H1 (cell line): Measurements from ENCODE around the gene SLC25A22. TPM values are rescaled to one million over a fixed set of nuclear protein-coding genes. Genes with fewer than 3 reads are reported as not detected.

Experiments
- BCL11A ChIP-seq, 2 experiments: IDR thresholded peaks; one replicate each; pipeline ENCODE4 v1.6.1; 2011; ENCODE audit warnings: low read depth in 2 of 2, low read length in 2 of 2, mild to moderate bottlenecking in 2 of 2
- CBX8 ChIP-seq: fragments of 300-800, 300-1000 bp; sonication (generic); IDR thresholded peaks from 2 replicates; pipeline ENCODE4 v1.7.1; 2016; ENCODE audit warnings: low read depth, low read length, borderline replicate concordance
- CEBPB ChIP-seq: IDR thresholded peaks from 2 replicates; pipeline ENCODE4 v1.6.1; 2012; ENCODE audit warnings: low read depth, low read length
- CHD1 ChIP-seq: IDR thresholded peaks from 2 replicates; pipeline ENCODE4 v1.6.1; 2012; ENCODE audit warnings: low read depth, low read length, improper control_type of control experiment
- CREB1 ChIP-seq: IDR thresholded peaks from 2 replicates; pipeline ENCODE4 v1.6.1; 2012; ENCODE audit warnings: inconsistent platforms
- EP300 ChIP-seq, 2 experiments: IDR thresholded peaks; 1 replicate in 1 of 2; 2 replicates in 1 of 2; pipeline ENCODE4 v1.6.1; 2011 to 2012; ENCODE audit warnings: low read depth in 2 of 2, low read length in 2 of 2, mild to moderate bottlenecking in 2 of 2, borderline replicate concordance in 1 of 2, inconsistent platforms in 1 of 2, moderate library complexity in 1 of 2
- EZH2 ChIP-seq: fragments of 200-600 bp; sonication (generic); IDR thresholded peaks from 2 replicates; pipeline ENCODE4 v1.7.1; 2012; ENCODE audit warnings: low read depth, mild to moderate bottlenecking, moderate library complexity, low read length, inconsistent platforms; ENCODE audit not compliant: severe bottlenecking
- HDAC2 ChIP-seq, 2 experiments: fragments of 300-600 bp in 1 of 2; sonication (generic) in 1 of 2; IDR thresholded peaks; 2 replicates each; pipeline ENCODE4 v1.6.1; 2011 to 2012; ENCODE audit warnings: low read depth in 2 of 2, low read length in 2 of 2, mild to moderate bottlenecking in 2 of 2, moderate library complexity in 2 of 2, borderline replicate concordance in 1 of 2, inconsistent platforms in 1 of 2
- JUND ChIP-seq: IDR thresholded peaks from 2 replicates; pipeline ENCODE4 v1.6.1; 2011; ENCODE audit warnings: mild to moderate bottlenecking, improper control_type of control experiment, low read length
- KDM4A ChIP-seq: IDR thresholded peaks from one replicate; pipeline ENCODE4 v1.7.1; 2012; ENCODE audit warnings: low read depth, mild to moderate bottlenecking, moderate library complexity, low read length, inconsistent platforms; ENCODE audit not compliant: severe bottlenecking
- KDM5A ChIP-seq: fragments of 200-600 bp; IDR thresholded peaks from 2 replicates; pipeline ENCODE4 v1.7.1; 2012; ENCODE audit warnings: mild to moderate bottlenecking, low read length, inconsistent platforms, mixed read lengths
- PHF8 ChIP-seq: fragments of 200-600 bp; sonication (generic); conservative IDR thresholded peaks from 2 replicates; pipeline ENCODE4 v1.7.1; 2012; ENCODE audit warnings: low read depth, mild to moderate bottlenecking, inconsistent platforms, low read length, moderate library complexity
- POLR2A ChIP-seq, 2 experiments: IDR thresholded peaks; 1 replicate in 1 of 2; 2 replicates in 1 of 2; pipeline ENCODE4 v1.6.1; 2011; ENCODE audit warnings: low read depth in 2 of 2, low read length in 2 of 2, mild to moderate bottlenecking in 2 of 2; ENCODE audit errors: control extremely low read depth in 1 of 2
- POLR2AphosphoS5 ChIP-seq: IDR thresholded peaks from 2 replicates; pipeline ENCODE4 v1.6.1; 2011; ENCODE audit warnings: low read depth, low read length
- RBBP5 ChIP-seq: IDR thresholded peaks from 2 replicates; pipeline ENCODE4 v1.7.1; 2012; ENCODE audit warnings: low read depth, mild to moderate bottlenecking, inconsistent platforms, low read length, moderate library complexity, borderline replicate concordance
- SIRT6 ChIP-seq: IDR thresholded peaks from one replicate; pipeline ENCODE4 v1.7.1; 2012; ENCODE audit warnings: low read length, inconsistent platforms
- SIX5 ChIP-seq: IDR thresholded peaks from 2 replicates; pipeline ENCODE4 v1.6.1; 2011; ENCODE audit warnings: mild to moderate bottlenecking, low read depth, low read length
- SP1 ChIP-seq: IDR thresholded peaks from 2 replicates; pipeline ENCODE4 v1.6.1; 2011; ENCODE audit warnings: low read depth, low read length
- SP2 ChIP-seq: IDR thresholded peaks from 2 replicates; pipeline ENCODE4 v1.6.1; 2012; ENCODE audit warnings: mild to moderate bottlenecking, low read length, inconsistent platforms
- TAF7 ChIP-seq: optimal IDR thresholded peaks from 2 replicates; pipeline ENCODE3; 2011; ENCODE audit warnings: low read depth, mild to moderate bottlenecking, inconsistent platforms, low read length, moderate library complexity, borderline replicate concordance
- TEAD4 ChIP-seq: IDR thresholded peaks from 2 replicates; pipeline ENCODE4 v1.6.1; 2012; ENCODE audit warnings: low read depth, low read length, inconsistent platforms, mixed read lengths
- polyA plus RNA-seq, 7 experiments: library from polyadenylated mRNA; depleted of rRNA in 3 of 7; stranded (reverse) in 5 of 7; unstranded in 2 of 7; fragments of >200 nt in 5 of 7; fragments of 200-250 nt in 2 of 7; gene quantifications; 1 replicate in 5 of 7; 2 replicates in 1 of 7; 4 replicates in 1 of 7; pipeline versions ENCODE4 v1.2.1 to v1.2.3, GENCODE V29; 2011 to 2013; ENCODE audit warnings: missing spikeins in 2 of 7, mixed read lengths in 2 of 7
- total RNA-seq: library from RNA; stranded (reverse); fragmentation: NEBNext Ultra II Directional; extraction: Animal tissue kit (Norgen Biotek cat#: 25700); gene quantifications from 2 replicates; pipeline ENCODE4 v1.2.1, GENCODE V29; 2021
- TF ChIP-seq, protein P1 (sequence below), 3 experiments: IDR thresholded peaks; 1 replicate in 2 of 3; 2 replicates in 1 of 3; pipeline versions ENCODE4 v1.5.1 to v1.6.1; 2011; ENCODE audit warnings: low read length in 3 of 3, mild to moderate bottlenecking in 3 of 3, inconsistent platforms in 2 of 3, low read depth in 1 of 3, moderate library complexity in 1 of 3; ENCODE audit not compliant: insufficient read depth in 1 of 3; ENCODE audit errors: control extremely low read depth in 1 of 3

Gene SLC25A22
- total and polyA plus RNA-seq, 2 of the 8 experiments (the other 6 are each of a cell fraction or from before 2014, with no cell fraction given), result 31.5 to 48.0 TPM

- TF ChIP-seq, protein P1, sequence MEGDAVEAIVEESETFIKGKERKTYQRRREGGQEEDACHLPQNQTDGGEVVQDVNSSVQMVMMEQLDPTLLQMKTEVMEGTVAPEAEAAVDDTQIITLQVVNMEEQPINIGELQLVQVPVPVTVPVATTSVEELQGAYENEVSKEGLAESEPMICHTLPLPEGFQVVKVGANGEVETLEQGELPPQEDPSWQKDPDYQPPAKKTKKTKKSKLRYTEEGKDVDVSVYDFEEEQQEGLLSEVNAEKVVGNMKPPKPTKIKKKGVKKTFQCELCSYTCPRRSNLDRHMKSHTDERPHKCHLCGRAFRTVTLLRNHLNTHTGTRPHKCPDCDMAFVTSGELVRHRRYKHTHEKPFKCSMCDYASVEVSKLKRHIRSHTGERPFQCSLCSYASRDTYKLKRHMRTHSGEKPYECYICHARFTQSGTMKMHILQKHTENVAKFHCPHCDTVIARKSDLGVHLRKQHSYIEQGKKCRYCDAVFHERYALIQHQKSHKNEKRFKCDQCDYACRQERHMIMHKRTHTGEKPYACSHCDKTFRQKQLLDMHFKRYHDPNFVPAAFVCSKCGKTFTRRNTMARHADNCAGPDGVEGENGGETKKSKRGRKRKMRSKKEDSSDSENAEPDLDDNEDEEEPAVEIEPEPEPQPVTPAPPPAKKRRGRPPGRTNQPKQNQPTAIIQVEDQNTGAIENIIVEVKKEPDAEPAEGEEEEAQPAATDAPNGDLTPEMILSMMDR (IDR thresholded peaks at IDR 0.05; ENCODE audit: control extremely low read depth in 1 of 3, insufficient read depth in 1 of 3, low read depth in 1 of 3, low read length in 3 of 3), result 0 out of 4 replicates have a peak, but pooled peaks of 1 of the 3 experiments have one; percentile 7
- TF ChIP-seq CREB1 (no peak), SP2 (no peak), HDAC2 (IDR thresholded peaks at IDR 0.05; ENCODE audit: borderline replicate concordance in 1 of 2, low read depth in 2 of 2, low read length in 2 of 2) (no peak), JUND (no peak), CBX8 (no peak), BCL11A (IDR thresholded peaks at IDR 0.05; ENCODE audit: low read depth in 2 of 2, low read length in 2 of 2) (no peak), KDM4A (peak; percentile 60), PHF8 (peak; percentile 93), CHD1 (no peak), KDM5A (no peak), CEBPB (no peak), TEAD4 (no peak), RBBP5 (no peak), SIX5 (no peak), SP1 (no peak), SIRT6 (no peak), POLR2A (IDR thresholded peaks at IDR 0.05; ENCODE audit: control extremely low read depth in 1 of 2, low read depth in 2 of 2, low read length in 2 of 2) (peak in 1 of 2 experiments; percentile 80; a peak in 2 of 3 replicates), EP300 (IDR thresholded peaks at IDR 0.05; ENCODE audit: borderline replicate concordance in 1 of 2, low read depth in 2 of 2, low read length in 2 of 2) (no peak), EZH2 (no peak), POLR2AphosphoS5 (no peak; the same call in 1 of the 2 replicates), TAF7 (peak; percentile 50)
Measured at GRCh38 chr11:777288-778255, 20.5 kb downstream of the SLC25A22 start, which contains the start of gene GATD1 (continued).
